ENCODE results near the gene CAMSAP1. TPM values are rescaled to one million over a fixed set of nuclear protein-coding genes. Genes with fewer than 3 reads are reported as not detected.

The CAMSAP1 gene
- total RNA-seq, 1 donor from 2014 or later, result 80.8 TPM

- Mint-ChIP-seq H3K27ac (ENCODE audit: unreplicated experiment) (no peak overlapping the region), H3K4me1 (peaks cover 3% of the 10 kb centered on the region), H3K36me3 (ENCODE audit: low read depth) (no peaks in the 10 kb centered on the region), H3K4me3 (no peak overlapping the region), H3K9me3 (no peaks in the 10 kb centered on the region), H3K27me3 (ENCODE audit: low read depth) (peaks cover 4% of the 10 kb centered on the region)
- no peak for TF ChIP-seq CTCF (conservative IDR thresholded peaks at IDR 0.05)
- DNase-seq (ENCODE audit: low read depth, low spot score), result no peak
These were observed 112.0 kb downstream of the CAMSAP1 start for GRCh38 chr9:135795391-135795790.

GRCh38 chr9:135794361-135794885 is 112.9 kb downstream of the CAMSAP1 start:
- Mint-ChIP-seq H3K9me3 (no peaks in the 10 kb centered on the region), H3K27ac (ENCODE audit: unreplicated experiment) (no peak overlapping the region), H3K36me3 (ENCODE audit: low read depth) (no peaks in the 10 kb centered on the region), H3K4me3 (no peak overlapping the region), H3K4me1 (peaks cover 3% of the 10 kb centered on the region), H3K27me3 (ENCODE audit: low read depth) (peaks cover 4% of the 10 kb centered on the region)
- DNase-seq (ENCODE audit: low read depth, low spot score), result no peak
- TF ChIP-seq CTCF (conservative IDR thresholded peaks at IDR 0.05), result no peak

GRCh38 chr9:135794057-135794335 is 113.3 kb downstream of the CAMSAP1 start:
- Mint-ChIP-seq H3K27me3 (ENCODE audit: low read depth) (peaks cover 4% of the 10 kb centered on the region), H3K36me3 (ENCODE audit: low read depth) (no peaks in the 10 kb centered on the region), H3K4me1 (peaks cover 3% of the 10 kb centered on the region), H3K9me3 (no peaks in the 10 kb centered on the region), H3K4me3 (no peak overlapping the region), H3K27ac (ENCODE audit: unreplicated experiment) (no peak overlapping the region)
- DNase-seq (ENCODE audit: low read depth, low spot score), result no peak
- no peak for TF ChIP-seq CTCF (conservative IDR thresholded peaks at IDR 0.05)

- no peaks in the 10 kb centered on the region for H3K9me3 Mint-ChIP-seq
- TF ChIP-seq CTCF (conservative IDR thresholded peaks at IDR 0.05), result no peak
- no peak for DNase-seq (ENCODE audit: low read depth, low spot score)
- H3K27ac Mint-ChIP-seq (ENCODE audit: unreplicated experiment), result no peak overlapping the region
- peaks cover under 1% of the 10 kb centered on the region for H3K4me1 Mint-ChIP-seq
- no peak overlapping the region for H3K4me3 Mint-ChIP-seq
- no peaks in the 10 kb centered on the region for H3K36me3 Mint-ChIP-seq (ENCODE audit: low read depth)
- peaks cover 4% of the 10 kb centered on the region for H3K27me3 Mint-ChIP-seq (ENCODE audit: low read depth)
These were observed 113.9 kb downstream of the CAMSAP1 start for GRCh38 chr9:135793221-135794056.

- Mint-ChIP-seq H3K27me3 (ENCODE audit: low read depth) (peaks cover under 1% of the 10 kb centered on the region), H3K27ac (ENCODE audit: unreplicated experiment) (no peak overlapping the region), H3K9me3 (no peaks in the 10 kb centered on the region), H3K36me3 (ENCODE audit: low read depth) (no peaks in the 10 kb centered on the region), H3K4me3 (no peak overlapping the region), H3K4me1 (no peaks in the 10 kb centered on the region)
- DNase-seq (ENCODE audit: low read depth, low spot score), result no peak
- no peak for TF ChIP-seq CTCF (conservative IDR thresholded peaks at IDR 0.05)
These were observed 114.8 kb downstream of the CAMSAP1 start for GRCh38 chr9:135792268-135793128.
